Activated CD4-positive, CD25-positive, alpha-beta regulatory T cell treated with anti-CD3 and anti-CD28 coated beads, Interleukin-2, amount 50 U/mL, for 72 hours (primary cell): ENCODE measurements around the gene KCNAB1.
"Not testable (repeated sequence)": the region's sequence is repeated elsewhere in the genome, so short reads cannot be mapped to it uniquely, and the experiment has no call there.

Source experiments
- DNase-seq: peaks from one replicate; pipeline ENCODE4 v3.0.0; 2021

The KCNAB1 gene

DNA sequence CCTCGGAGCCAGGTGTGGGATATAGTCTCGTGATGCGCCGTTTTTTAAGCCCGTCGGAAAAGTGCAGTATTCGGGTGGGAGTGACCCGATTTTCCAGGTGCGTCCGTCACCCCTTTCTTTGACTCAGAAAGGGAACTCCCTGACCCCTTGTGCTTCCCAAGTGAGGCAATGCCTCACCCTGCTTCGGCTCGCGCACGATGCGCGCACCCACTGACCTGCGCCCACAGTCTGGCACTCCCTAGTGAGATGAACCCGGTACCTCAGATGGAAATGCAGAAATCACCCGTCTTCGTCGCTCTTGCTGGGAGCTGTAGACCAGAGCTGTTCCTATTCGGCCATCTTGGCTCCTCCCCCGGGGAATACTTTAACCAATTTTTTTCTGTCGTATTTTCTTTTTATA is 164.3 kb downstream of the KCNAB1 start:
- DNase-seq, result not testable (repeated sequence)

GRCh38 chr3:156285626-156286025 is 165.2 kb downstream of the KCNAB1 start:
- DNase-seq, result no peak

DNA sequence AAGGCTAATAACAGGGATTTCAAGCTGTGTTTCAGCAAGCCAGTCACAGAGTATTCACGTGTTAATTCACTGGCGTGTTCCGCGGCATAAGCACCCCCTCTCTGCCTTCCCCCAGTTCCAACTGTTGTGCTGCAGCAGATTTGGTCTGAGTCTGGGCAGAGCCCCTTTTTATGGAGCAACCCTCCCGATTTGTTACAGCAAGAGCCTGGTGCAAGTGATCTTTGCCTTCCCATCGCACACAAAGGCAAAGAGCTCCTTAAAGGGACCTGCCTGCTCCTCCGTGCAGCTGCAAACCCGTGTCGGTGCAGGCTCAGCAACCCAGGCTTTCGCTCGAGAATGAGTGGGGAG is 170.5 kb downstream of the KCNAB1 start:
- DNase-seq, result no peak

DNA sequence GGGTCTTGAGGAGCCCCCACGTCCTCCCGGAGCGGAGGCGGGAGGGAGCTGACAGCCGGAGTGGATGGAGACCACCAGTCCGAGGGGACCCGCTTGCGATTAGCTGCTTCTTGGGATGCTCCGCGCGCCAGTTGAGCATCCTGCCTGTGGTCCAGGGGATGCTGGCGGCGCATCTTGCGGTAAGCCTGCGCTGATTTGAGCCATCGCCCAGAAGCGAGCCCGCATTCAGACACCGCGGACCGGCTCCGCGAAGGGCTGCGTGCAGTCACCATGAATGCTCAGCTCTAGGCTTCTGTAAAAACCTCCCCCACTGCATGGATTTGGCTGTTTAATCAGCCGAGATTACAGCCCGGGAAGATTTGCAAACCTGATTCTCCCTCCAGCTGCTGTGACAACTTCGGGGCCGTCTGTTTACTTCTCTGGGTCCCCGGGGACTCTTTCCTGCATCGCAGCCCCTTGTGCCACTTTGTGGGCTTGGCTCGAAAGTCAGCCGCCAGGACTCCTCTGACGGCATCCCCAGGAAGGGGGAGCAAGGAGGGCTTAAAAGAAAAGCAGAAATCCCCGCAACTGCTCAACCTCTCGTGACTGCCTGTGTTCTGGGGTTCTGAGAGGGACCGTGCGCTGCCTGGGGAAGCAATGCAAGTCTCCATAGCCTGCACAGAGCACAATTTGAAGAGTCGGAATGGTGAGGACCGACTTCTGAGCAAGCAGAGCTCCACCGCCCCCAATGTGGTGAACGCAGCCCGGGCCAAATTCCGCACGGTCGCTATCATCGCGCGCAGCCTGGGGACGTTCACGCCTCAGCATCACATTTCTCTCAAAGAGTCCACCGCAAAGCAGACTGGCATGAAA is 171.1 kb downstream of the KCNAB1 start:
- DNase-seq, result no peak

DNA sequence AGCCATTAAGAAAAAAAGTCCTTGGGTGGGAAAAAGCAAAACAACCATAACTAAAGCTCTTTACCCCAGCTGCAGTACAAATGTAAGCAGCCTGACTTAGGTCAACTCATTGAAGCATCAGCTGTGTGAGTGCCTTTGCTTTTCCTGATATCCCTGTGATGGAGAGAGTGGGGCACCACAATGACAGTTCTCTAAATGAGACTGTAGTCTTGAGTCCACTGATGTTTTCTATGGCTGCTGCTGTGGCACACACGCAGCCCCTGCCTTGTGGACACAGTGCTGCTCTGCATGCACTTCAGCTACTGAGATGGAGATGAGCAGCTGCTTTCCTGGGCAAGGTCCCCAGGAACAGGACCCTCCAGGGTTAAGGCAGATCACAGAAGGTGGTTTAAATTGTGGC is 173.2 kb downstream of the KCNAB1 start:
- DNase-seq, result no peak

DNA sequence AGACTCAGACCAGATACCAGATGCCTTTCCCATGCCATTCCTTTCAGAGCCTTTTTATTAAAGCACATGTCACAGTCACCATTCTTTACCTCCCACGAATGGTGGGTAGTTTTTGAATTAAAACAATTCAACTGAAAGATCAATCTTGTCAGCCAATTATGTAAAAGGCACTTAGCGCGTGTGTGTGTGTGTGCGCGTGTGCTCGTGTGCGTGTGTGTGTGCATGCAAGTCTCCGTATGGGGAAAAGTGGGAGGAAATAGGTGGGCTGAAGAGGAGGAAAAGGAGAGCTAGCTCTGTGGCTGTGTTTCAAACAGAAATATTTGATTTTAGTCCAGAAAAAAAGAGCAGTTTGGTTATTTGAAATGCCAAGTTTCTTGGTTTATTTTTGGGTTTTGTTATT is 177.2 kb downstream of the KCNAB1 start:
- no peak for DNase-seq

DNA sequence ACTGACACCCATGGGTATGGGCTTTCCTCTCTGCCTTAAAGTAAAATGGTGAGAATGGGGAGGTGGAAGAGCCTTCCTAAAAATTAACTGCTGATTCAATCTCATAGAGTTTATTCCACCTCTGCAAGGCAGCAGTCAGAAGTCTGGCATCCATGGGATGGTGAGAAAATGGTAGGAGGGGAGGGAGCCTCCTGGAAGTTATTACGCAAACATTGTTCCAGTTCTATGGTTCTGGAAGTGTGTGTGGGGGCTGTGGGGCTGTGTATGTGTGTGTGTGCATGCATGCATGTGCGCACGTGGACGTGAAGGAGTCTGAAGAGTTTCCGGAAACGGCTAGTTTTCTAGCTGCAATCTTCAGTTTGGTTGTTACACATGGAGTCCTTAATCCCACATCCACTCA is 177.6 kb downstream of the KCNAB1 start:
- DNase-seq, result no peak

DNA sequence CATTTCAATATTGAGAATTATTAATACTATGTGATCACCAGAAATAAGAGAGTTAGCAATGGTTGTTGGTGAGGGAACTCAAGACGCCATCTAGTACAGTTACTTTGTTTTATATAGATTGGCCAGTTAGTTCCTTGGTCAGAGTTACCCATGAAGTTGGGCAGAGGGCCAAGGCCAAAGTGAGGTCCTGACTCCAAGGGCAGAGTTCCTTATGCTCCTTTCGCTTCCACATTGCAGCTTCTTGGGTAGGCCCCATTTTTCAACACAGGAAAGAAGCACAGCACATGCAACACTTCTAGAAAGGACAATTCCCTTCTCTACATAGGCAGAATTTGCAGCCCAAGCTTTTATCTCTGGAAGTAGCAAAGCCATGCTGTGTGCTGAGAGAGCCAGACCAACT is 178.6 kb downstream of the KCNAB1 start:
- no peak for DNase-seq

DNA sequence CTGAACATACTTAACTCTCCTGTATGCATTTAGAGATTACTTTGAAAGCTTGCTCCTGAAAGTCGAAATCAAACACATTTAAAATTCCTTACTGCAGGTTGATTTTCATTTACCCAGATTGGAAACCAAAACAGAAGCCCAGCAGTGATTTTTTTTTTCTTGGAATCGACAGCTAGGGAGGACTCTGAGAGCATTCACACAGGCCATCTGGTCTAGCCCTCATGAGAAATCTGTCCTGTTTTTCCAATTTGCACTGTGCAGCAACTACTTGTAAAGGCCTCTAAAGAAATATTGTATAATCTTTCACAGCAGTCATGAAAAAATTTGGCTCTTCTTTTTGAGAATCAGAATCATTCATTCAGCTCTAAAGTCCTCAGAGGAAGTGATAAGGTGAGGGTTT is 179.2 kb downstream of the KCNAB1 start:
- DNase-seq, result no peak

DNA sequence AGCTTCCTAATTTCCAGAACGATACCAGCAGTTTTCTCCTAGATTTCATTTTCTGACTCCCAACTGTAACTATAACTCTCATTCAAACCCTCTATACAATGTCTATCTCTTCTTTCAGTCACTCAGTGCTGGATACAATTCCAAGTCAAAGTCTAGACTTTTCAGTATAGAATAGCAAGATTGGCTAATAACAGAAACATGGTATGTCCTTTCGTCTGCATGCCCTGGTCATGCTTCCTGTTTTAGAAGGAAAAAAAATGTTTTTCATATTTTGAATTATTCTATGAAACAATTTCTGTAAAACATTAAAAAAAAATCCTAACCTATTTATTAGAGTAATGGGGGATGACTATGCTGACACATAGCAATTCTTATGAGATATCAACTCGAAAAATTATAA is 180.0 kb downstream of the KCNAB1 start:
- DNase-seq, result no peak

- DNase-seq, result no peak
Measured at GRCh38 chr3:156300929-156301840, 180.8 kb downstream of the KCNAB1 start.

- no peak for DNase-seq
Measured at GRCh38 chr3:156303001-156303707, 182.8 kb downstream of the KCNAB1 start.

- no peak for DNase-seq
Measured at GRCh38 chr3:156304406-156304805, 184.0 kb downstream of the KCNAB1 start.

DNA sequence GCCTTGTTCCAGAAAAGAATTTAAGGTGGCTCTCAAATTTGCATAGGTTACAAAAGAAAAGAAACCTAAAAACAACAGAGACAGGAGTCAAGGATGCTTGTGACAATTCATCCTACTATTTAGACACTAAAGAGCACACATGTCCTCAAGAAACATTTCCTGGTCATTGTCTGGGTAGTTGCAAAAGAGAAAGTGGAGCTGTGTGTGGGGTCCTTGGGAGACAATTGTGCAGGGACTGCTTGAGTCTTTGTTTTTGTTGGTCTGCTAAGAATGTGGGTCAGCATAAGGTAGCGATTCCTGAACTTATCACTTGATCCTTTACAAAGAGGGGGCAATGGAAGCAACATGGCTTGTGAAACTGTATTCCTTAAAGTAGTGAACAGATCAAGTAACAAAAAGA is 185.3 kb downstream of the KCNAB1 start:
- no peak for DNase-seq

DNA sequence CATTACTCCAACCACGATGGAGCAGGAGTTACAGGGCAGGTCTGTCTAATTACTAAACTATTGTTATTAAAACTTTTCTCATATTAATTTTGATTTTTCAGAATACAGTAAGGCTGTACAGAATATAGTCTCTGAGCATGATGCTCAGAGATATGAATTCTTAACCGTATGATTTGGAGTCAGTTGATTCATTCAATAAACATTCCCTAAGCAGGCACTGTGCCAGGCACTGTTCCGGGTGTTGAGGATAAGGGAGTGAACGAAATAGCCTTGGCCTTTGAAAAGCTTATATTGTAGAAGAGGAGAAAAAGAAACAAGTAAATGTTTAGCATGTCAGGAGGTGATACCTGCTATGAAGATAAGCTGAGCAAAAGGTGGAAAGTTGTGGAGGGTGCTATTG is 187.3 kb downstream of the KCNAB1 start:
- no peak for DNase-seq

DNA sequence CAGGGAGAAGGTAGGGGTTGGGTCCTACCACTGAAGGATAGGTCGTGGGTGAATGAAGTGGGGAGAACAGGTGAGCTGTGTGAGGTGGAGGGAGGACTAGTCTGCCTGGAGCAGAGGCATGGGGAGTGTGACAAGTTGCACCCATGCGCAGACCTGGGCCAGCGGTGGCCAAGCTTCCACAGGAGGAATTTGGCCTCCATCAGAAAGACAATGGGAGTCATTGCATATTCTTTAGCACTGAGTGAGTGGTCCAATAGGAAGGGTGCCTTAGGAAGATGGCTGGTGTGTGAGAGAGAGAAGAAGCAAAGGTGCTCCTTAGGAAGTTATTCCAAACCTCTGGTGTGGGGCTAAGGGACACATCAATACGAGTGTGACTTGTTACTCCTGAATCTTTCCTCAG is 191.1 kb downstream of the KCNAB1 start:
- DNase-seq, result no peak

GRCh38 chr3:156311930-156312329 is 191.6 kb downstream of the KCNAB1 start:
- no peak for DNase-seq

- DNase-seq, result no peak
Measured at GRCh38 chr3:156316076-156316475, 195.7 kb downstream of the KCNAB1 start.

DNA sequence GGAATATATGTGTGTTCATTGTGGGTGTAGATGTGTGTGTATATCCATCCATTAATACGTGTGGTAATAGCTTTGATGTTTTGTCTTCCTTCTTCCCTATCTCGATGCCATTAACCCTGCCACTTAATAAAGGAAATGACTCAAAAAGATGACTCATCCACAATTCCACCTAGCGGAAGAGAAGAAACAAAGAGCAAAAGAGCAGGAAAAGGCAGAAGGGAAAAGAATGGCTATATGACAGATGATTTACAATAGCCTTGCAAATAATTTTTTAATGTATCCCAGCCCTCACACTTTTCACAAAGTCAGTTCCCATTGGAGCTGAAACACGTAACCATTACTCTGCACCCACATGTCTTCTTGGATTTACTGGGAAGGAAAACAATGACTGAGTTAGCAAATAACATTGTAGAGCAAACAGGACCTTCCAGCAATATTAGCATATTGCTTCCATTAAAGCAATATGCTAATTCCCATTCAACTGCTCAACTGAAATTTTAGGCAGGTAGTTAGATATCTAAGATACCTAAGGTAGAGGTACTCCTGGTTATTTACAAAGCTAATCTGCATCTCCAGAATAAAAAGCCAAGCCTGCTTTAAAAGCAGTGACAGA is 197.2 kb downstream of the KCNAB1 start:
- DNase-seq, result no peak

DNA sequence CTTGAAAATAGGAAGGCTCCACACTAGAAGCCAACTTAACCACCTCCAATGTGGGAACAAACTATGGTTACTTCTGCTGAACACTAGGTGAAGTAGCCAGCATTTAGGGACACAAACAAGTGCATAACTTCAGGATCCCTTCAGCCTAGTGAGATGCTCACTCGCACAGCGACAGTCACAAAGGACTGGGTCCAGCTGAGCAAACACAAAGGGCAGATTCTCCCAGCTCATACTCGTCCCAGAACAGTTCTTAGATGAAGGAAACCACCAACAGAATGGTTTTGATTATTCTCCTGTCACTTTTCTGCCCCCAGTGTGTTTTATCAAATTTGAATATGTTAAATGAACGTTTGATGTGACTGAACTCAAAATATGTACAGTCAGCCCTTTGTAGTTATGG is 201.6 kb downstream of the KCNAB1 start:
- DNase-seq, result no peak

DNA sequence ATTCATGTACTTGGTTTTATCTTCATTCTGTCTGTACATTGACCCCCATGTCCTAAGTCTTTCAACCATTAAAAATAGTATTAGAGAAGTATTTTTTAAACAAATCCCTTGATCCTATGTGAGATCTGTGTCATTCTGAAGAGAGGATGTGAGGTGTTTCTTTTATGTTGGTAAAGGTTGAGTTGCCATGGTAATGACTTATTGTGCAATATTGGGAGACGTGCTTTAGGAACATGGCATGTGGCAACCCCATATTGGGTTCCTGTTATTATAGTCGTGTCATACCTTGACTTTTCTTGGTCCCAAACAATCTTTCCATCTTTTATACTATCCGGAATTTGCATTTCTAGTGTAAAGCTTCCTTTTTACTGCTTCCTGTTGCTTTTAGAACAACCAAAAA is 203.1 kb downstream of the KCNAB1 start:
- DNase-seq, result no peak

GRCh38 chr3:156330415-156330814 is 210.0 kb downstream of the KCNAB1 start:
- DNase-seq, result no peak

GRCh38 chr3:156332304-156332703 is 211.9 kb downstream of the KCNAB1 start:
- DNase-seq, result no peak
